HG02678 (cell line): Measurements from ENCODE around the gene ARHGEF12.

Experiments used
- ATAC-seq: cut with Tn5 transposase; IDR thresholded peaks from one replicate; pipeline ENCODE4 v1.9.1; 2021; ENCODE audit warnings: mild to moderate bottlenecking, moderate library complexity; ENCODE audit not compliant: unreplicated experiment

ARHGEF12 gene

DNA sequence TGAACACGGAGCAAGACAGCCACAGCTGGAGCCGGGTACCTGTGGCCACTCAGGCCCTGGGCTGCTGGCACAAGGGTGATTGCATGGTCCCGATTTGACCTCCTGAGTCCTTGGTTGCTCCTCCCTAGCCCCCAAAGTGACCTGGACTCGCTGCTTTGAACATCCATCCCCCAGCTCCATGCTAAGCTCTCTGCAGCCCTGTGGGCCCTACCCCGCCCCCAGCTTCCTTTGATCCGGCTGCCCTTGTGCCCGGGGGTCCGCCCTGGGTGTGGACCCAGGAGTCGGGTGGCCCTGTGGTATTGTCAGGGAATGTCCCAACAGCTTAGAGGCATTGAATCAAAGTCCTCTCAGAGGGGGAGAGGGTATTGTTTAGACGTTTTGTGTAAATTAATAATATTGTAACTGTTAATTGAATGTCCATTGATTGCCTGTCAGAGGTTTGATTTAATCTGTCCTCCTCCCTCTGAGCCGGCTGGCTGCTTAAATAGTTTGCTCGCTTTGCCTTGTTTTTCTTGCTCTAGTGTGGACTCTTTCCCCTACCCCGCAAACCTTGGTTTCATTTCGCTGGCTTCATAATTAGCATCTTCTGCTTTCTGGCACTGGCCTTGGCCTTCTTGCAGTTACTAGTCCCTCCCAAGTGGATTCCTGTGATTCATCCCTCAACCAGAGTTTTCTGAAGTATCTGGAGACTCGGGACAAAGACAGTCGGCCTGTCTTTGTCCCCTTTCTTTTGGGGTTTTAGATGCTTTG is 196.0 kb downstream of the ARHGEF12 start:
- ATAC-seq: no peak

DNA sequence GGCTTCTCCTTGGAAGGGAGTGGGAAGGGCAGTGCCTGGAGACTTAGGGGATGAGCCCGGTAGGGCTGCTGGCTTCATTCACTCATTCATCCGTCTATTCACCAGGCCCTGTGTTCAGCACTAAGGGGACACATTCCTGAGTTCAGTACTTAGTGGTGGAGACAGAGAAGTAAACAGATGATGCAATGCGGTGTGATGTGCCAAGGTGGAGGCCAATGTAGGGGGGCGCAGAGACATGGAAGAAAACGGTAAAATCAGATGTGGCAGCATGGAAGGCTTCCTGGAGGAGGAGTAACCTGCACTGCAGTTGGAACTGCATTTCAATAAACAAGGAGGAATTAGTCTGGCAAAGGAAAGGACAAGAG is 196.6 kb downstream of the ARHGEF12 start:
- no peak for ATAC-seq

DNA sequence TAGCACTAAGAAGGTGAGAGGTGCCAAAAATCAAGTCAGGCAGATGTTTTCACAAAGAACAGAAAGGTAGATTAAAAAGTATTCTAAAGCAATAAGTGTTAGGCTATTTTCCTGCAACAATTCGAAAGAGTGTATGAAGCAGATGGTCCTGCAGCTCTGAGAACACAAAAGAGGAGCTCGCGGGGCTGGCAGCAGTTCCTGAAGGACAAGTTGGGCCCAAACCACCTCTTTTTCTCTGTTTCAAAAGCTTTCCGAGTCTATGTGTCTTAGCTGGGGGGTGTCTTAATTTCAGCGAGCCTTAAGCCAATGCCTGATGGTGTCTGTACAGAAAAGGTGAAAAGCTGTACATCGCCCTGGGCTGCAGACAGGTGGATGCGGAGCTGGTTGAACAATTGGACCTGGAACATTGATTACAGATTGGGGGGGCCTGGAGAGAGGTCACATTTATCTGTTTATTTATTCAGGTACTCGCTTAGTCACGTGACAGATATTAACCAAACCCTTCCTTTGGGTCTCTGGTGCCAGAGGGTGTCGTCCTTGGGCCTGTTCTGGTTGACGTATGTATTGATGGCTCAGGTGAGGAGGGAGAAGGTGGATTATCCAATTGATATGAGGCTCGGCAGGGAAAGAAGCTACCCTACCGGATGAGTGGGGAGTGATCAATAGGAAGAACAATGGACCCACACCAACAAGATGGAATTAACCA is 200.0 kb downstream of the ARHGEF12 start:
- no peak for ATAC-seq

DNA sequence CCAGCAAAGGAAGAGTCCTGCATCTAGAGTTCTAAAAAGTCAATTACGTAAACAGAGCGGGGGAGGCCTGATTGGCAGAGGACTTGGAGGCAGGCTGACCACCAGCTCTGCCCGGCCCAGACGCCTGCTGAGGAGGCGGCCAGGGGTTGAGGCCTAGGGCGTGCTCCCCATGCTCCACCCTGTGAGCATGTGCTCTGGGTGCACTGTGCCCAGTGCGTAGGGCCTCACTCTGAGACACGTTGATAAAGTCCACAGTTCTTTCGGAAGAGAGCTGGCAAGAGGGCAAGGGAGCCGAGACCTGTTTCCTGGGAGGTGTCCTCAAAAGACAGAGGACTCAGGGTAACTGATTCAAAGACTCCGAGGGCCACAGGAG is 200.6 kb downstream of the ARHGEF12 start:
- no peak for ATAC-seq

DNA sequence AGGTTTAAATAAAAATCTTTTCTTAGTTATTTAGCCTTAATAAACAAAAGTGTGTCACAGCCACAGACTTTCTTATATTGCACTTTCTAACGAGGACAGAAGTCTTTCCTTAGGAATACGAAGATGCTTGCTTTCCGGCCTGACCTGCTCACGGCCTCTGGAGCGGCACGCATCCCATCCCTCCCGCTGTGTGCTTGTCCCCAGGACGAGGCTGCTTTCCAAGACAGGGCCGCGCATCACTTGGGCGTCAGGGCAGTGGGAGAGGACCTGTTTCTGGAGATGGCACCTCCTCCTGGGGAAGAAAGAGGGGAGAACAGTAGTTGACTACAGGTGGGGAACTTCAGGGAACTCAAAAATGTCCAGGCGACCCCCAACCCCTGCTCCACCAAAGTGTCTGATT is 201.8 kb downstream of the ARHGEF12 start:
- no peak for ATAC-seq

DNA sequence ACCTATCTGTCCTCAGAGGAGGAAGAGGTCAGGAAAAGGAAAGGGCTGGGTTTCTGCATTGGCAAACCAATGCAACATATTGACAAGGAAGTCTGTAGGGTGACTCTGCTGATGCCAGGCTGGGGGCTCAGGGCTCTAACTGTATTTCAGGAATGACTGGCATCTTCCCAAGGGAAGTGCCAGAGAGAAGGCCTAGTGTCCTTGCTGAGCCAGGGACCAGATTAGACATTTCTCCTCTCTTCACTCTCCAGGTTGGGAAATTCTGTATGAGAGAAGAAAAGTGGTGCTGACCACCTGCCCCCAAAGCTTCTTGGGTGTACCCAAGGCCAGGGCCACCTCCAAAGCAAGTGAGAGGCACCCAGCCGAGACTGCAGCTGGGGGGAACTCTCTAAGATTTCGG is 202.5 kb downstream of the ARHGEF12 start:
- no peak for ATAC-seq
